ENCODE results near the gene CLCNKA.

Gene CLCNKA

DNA sequence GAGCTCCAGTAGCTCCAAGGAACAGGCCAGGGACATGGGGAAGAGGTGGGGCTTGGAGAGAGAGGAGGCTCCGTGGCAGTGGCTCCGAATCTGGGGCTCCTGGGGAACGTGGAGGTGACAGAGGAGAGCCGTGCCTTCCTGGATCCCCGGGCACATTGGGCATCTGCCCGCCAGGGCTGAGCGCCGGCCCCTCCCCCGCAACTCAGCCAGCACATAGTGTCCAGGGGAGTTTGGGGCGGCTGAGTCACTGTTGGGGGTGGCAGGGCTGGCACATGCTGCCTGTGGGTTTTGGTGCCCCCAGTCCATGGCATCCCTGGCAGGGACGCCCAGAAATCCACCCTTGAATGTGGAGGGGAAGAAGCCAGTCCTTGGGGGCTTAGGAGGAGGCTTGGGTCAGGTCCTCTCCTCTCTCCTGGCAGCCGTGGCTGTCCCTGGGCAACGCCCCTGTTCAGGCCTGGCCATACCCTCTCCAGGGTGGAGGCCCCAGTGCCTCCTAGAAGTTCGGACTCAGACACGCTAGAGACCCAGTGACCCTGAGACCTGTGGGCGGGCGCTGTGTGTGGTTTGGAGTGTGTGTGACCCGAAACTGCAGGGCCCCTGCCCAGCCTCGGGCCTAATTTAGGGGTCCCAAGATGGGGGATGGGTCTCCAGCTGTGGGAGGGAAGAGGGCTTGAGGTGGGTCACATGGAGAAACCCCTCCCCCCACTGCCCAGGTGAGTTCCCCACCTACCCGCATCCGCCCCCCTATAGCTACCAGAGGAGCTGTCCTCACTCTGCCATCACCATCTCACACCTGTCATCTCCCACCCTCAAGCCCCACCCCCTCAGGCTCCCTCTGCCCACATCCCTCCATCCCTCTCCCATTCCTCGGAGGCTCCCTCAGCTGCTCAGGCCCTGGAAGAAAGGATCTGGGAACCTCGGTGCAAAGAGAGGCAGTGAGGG, 5.6 kb upstream of the CLCNKA start:
- TF ChIP-seq, protein P1, sequence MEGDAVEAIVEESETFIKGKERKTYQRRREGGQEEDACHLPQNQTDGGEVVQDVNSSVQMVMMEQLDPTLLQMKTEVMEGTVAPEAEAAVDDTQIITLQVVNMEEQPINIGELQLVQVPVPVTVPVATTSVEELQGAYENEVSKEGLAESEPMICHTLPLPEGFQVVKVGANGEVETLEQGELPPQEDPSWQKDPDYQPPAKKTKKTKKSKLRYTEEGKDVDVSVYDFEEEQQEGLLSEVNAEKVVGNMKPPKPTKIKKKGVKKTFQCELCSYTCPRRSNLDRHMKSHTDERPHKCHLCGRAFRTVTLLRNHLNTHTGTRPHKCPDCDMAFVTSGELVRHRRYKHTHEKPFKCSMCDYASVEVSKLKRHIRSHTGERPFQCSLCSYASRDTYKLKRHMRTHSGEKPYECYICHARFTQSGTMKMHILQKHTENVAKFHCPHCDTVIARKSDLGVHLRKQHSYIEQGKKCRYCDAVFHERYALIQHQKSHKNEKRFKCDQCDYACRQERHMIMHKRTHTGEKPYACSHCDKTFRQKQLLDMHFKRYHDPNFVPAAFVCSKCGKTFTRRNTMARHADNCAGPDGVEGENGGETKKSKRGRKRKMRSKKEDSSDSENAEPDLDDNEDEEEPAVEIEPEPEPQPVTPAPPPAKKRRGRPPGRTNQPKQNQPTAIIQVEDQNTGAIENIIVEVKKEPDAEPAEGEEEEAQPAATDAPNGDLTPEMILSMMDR (IDR thresholded peaks at IDR 0.05): no peak

GRCh38 chr1:16017076-16017460, 4.8 kb upstream of the CLCNKA start:
- TF ChIP-seq, protein P1 (IDR thresholded peaks at IDR 0.05): no peak

GRCh38 chr1:16017461-16018303, 4.2 kb upstream of the CLCNKA start, which contains the start of gene HSPB7:
Gene HSPB7 (minus strand): TSS chr1:16018043. CDS start chr1:16017963, 80 bp downstream.
- TF ChIP-seq, protein P1 (IDR thresholded peaks at IDR 0.05): no peak

DNA sequence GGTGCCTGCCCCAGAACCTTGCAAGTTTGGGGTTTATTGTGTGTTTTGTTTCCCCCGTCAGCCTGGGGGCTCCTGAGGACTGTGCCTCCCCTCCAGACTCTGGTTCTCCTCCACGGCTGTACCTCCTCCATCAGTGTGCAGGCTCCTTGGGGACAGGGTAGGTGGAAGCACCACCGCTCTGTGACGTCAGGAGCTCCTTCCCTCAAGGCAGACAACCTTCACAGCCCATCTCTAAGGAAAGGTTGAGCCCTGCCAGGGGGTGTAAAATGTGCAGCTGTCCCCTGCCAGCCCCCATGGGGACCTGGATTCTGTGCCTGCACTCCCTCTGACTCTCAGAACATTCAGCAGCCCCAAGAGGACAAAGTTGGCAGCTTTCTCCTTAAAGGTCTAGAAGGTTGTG, 3.5 kb upstream of the CLCNKA start:
- TF ChIP-seq, protein P1 (IDR thresholded peaks at IDR 0.05): no peak

- TF ChIP-seq, protein P1 (IDR thresholded peaks at IDR 0.05): no peak
Observed at GRCh38 chr1:16018749-16019643, 2.8 kb upstream of the CLCNKA start.

DNA sequence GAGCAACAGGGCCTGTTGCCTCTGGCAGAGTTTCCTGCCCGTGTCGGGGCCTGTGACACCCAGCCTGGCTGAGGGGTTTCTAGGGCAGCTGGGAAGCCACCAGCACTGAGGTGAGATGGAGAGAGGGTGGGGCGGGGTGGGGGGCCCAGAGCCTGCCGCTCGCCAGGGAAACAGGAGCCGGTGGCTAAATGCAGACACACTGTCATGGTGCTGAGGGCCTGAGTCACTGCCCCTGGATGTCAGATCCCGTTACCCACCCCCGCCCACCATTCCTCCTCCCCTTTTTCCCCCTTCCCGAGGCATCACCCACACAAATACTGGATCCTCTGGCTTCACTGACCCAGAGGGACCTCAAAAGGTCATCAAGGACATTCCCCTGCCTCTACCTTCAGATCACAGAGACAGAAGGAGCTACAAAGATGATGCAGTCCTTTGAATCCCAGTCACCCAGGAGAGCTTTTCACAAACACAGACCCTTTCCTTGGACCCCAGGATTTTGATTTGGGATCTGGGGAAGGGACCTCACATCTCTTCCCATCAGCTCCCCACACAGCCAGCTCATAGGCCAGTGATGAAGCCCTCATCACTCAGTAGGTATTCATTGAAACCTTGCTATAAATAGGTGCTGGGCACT, 2.1 kb upstream of the CLCNKA start:
- TF ChIP-seq, protein P1 (IDR thresholded peaks at IDR 0.05): no peak

Measured in LNCAP (cell line).